Fibroblast of the aortic adventitia (primary cell): ENCODE measurements around the gene TDRD12. TPM values are rescaled to one million over a fixed set of nuclear protein-coding genes. Genes with fewer than 3 reads are reported as not detected.

ENCODE experiments used
- DNase-seq: peaks from one replicate; pipeline ENCODE4 v3.0.0-alpha.2; 2010; ENCODE audit warnings: low read depth
- H3K4me3 ChIP-seq: 2 replicates; pipeline ENCODE4 v1.5.1; 2011; ENCODE audit warnings: low read depth, mild to moderate bottlenecking, control low read depth, low read length, moderate library complexity
- CTCF ChIP-seq: IDR thresholded peaks from 2 replicates; pipeline ENCODE4 v1.5.1; 2011; ENCODE audit warnings: mild to moderate bottlenecking, low read length, control low read depth, inconsistent platforms; ENCODE audit not compliant: insufficient read depth
- total RNA-seq: library from RNA; depleted of rRNA; stranded (reverse); fragments of >200 nt; gene quantifications from 2 replicates; pipeline ENCODE4 v1.2.3, GENCODE V29; 2012; ENCODE audit warnings: low replicate concordance

The TDRD12 gene, protein sequence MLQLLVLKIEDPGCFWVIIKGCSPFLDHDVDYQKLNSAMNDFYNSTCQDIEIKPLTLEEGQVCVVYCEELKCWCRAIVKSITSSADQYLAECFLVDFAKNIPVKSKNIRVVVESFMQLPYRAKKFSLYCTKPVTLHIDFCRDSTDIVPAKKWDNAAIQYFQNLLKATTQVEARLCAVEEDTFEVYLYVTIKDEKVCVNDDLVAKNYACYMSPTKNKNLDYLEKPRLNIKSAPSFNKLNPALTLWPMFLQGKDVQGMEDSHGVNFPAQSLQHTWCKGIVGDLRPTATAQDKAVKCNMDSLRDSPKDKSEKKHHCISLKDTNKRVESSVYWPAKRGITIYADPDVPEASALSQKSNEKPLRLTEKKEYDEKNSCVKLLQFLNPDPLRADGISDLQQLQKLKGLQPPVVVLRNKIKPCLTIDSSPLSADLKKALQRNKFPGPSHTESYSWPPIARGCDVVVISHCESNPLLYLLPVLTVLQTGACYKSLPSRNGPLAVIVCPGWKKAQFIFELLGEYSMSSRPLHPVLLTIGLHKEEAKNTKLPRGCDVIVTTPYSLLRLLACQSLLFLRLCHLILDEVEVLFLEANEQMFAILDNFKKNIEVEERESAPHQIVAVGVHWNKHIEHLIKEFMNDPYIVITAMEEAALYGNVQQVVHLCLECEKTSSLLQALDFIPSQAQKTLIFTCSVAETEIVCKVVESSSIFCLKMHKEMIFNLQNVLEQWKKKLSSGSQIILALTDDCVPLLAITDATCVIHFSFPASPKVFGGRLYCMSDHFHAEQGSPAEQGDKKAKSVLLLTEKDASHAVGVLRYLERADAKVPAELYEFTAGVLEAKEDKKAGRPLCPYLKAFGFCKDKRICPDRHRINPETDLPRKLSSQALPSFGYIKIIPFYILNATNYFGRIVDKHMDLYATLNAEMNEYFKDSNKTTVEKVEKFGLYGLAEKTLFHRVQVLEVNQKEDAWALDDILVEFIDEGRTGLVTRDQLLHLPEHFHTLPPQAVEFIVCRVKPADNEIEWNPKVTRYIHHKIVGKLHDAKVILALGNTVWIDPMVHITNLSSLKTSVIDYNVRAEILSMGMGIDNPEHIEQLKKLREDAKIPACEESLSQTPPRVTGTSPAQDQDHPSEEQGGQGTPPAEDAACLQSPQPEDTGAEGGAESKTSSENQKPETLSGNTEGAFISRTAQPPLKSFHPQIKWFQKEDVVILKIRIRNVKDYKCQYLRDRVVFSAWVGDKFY (N-terminal part only)
- 0.36 TPM in 1 of 2 replicates, not detected in the other for total RNA-seq

DNA sequence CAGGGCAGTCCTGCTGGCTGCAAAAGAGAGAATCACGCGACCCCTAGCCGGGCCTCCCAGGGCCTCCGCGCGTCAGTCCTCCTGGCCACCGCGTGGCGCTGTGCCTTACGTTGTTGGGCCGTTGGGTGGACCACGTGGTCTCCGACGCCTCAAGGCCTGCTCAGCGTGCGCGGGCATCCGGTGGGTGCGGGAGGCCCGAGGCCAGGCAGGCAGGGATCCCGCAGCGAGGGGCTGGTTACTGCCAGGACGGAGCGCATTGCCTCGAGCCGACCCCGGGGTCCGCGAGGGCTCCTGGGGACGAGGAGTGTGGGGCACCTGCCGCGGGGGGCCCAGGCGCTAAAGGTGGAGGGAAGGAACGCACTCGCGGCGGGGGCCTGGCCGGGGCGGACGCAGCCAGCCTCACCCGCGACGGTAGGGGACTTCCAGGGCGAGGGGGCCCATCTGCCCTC lies at the start of gene TDRD12:
Gene TDRD12 (plus strand): TSS at position 157 of the 449 bp plus-strand sequence. CDS start 306 bp downstream, outside the sequence.
- TF ChIP-seq CTCF: no peak
- H3K4me3 ChIP-seq: no peak within 1 kb of the TSS
- no peak for DNase-seq

DNA sequence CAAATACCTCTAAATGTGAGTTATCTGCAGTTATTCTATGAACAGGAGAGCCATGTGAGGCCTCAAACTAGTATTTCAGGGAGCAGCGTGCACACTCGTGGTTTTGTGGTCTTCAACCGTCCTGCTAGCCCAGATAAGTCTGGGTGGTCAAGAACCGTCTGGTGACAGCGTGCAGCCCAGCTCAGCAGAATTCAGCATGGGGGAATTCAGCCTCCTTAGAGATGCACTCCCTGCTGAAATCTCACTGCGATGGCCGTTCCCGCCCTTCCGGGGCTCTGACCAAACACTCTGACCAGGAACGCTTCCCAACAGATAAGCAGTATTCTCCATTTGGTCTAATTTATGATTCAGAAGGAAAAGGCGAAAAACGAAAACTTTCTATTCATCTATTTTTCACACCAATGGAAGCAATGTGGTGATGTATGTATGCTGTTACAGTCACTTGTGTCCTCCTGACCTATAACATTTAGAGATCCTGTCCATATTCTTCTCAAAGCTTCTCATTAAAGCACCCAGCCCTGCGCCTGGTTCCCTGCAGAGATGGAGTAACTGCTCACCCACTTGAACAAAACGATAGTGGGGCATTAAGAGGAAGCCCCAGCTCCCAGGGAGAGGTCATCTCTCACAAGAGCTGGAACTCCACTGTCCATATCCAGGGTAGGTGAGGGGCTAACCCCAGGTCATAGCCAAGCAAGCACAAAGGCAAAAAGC lies 47.5 kb upstream of the TDRD12 start:
- no peak for TF ChIP-seq CTCF
- H3K4me3 ChIP-seq: no peak overlapping the region
- peak; percentile 43 for DNase-seq

GRCh38 chr19:32672841-32673240 lies 46.7 kb upstream of the TDRD12 start:
- H3K4me3 ChIP-seq: no peak overlapping the region
- no peak for DNase-seq
- TF ChIP-seq CTCF: no peak

GRCh38 chr19:32673573-32673972 lies 46.0 kb upstream of the TDRD12 start:
- peak overlapping the region; percentile 9 for H3K4me3 ChIP-seq
- no peak for TF ChIP-seq CTCF
- no peak for DNase-seq

DNA sequence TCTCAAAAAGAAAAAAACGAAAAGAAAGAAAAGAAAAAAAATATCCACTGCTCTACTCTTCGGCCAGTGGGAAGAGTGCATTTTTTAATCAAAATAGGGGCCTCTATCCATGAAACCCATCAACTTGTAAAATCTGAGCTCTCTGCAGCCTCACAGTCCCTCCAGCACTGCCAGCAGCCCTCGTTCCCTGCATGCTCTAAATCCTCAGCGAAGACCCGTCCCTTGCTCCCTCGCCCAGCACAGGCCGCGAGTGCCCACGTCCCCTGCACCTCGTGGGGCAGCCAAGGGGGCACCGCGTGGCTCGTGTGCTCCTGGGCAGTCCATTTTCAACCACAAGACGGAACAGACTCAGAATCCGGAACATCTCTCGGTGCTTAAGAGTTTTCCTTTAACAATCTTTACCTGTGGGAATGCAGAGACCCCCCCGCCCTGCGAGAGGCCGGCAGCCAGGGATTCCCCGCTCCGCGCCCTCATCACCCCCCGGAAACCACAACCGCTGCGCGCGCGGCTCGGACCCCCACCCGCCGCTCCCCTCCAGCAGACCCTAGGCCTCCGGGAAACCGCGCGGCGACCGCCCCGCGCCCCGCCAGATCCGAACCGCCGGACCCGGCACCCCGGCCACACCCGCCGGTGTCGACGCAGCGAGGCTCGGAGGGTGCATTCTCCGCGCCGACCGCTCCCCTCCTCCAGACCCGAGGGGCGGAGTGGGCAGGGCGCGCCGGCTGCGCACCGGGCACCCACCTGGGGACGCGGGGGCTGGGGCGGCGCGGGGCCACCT lies 45.2 kb upstream of the TDRD12 start:
- DNase-seq: no peak
- TF ChIP-seq CTCF: no peak
- H3K4me3 ChIP-seq: peak overlapping the region; percentile 95
